ENCODE measurements around the gene RASAL1.

DNA sequence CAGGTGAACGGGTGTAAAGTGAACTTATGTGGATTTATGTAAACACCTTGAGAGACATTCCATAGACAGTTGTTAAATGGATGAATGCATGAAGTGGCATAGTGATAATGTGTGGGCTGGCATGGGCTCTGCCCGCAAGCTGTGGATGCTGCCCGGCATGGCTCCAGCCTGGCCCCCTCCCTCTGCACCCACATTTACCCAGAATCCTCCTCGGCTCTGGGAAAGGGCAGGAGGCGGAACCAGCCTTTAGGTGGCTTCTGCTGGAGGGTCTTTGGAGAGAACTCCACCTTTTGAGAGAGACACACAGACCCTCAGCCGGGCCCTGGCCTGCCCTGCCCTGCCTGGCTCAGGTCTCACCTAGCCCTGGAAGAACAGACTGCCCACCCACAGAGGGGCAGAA, 18.7 kb downstream of the RASAL1 start:
- TF ChIP-seq, protein P1, sequence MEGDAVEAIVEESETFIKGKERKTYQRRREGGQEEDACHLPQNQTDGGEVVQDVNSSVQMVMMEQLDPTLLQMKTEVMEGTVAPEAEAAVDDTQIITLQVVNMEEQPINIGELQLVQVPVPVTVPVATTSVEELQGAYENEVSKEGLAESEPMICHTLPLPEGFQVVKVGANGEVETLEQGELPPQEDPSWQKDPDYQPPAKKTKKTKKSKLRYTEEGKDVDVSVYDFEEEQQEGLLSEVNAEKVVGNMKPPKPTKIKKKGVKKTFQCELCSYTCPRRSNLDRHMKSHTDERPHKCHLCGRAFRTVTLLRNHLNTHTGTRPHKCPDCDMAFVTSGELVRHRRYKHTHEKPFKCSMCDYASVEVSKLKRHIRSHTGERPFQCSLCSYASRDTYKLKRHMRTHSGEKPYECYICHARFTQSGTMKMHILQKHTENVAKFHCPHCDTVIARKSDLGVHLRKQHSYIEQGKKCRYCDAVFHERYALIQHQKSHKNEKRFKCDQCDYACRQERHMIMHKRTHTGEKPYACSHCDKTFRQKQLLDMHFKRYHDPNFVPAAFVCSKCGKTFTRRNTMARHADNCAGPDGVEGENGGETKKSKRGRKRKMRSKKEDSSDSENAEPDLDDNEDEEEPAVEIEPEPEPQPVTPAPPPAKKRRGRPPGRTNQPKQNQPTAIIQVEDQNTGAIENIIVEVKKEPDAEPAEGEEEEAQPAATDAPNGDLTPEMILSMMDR (conservative IDR thresholded peaks at IDR 0.05; ENCODE audit: low read depth, low read length) = no peak
- no peak for TF ChIP-seq EZH2 (IDR thresholded peaks at IDR 0.05; ENCODE audit: borderline replicate concordance, low read depth, low read length, poor library complexity, severe bottlenecking)

All from A673 (cell line).